K562 (cell line): ENCODE results near the gene ITGAL. TPM values are rescaled to one million over a fixed set of nuclear protein-coding genes. Genes with fewer than 3 reads are reported as not detected.
A peak's percentile ranks its signal among the peaks of the same experiment; 100 is the strongest.

Source experiments
- CSDE1 ChIP-seq, 2 experiments: fragments of 450-650 bp; IDR thresholded peaks; 2 replicates each; pipeline ENCODE4 v1.6.1; 2016; ENCODE audit warnings: mild to moderate bottlenecking in 1 of 2
- DPF2 ChIP-seq: fragments of 450-650 bp; IDR thresholded peaks from 2 replicates; pipeline ENCODE4 v1.6.1; 2016
- EP300 ChIP-seq: IDR thresholded peaks from 2 replicates; pipeline ENCODE4 v1.6.1; 2012; ENCODE audit warnings: low read length, improper control_type of control experiment
- EWSR1 ChIP-seq: fragments of 450-650 bp; IDR thresholded peaks from 2 replicates; pipeline ENCODE4 v1.6.1; 2018; ENCODE audit warnings: borderline replicate concordance, mild to moderate bottlenecking, low read depth, moderate library complexity; ENCODE audit not compliant: partially characterized antibody
- FOXK2 ChIP-seq, 2 experiments: fragments of 450-650 bp; IDR thresholded peaks in 1 of 2; conservative IDR thresholded peaks in 1 of 2; 2 replicates each; pipeline ENCODE4 v1.6.1; 2016; ENCODE audit warnings: low read depth in 2 of 2, mild to moderate bottlenecking in 1 of 2
- HMG20A ChIP-seq: fragments of 450-650 bp; formaldehyde crosslinking; conservative IDR thresholded peaks from 2 replicates; pipeline ENCODE4 v1.4.0; 2020; ENCODE audit warnings: mild to moderate bottlenecking, mixed read lengths
- KDM2B ChIP-seq: fragments of 250-450 bp; sonication (Bioruptor Pico); IDR thresholded peaks from 2 replicates; pipeline ENCODE4 v1.8.0; 2021; ENCODE audit warnings: mild to moderate bottlenecking, moderate library complexity
- MTA1 ChIP-seq: fragments of 450-650 bp; IDR thresholded peaks from 2 replicates; pipeline ENCODE4 v1.6.1; 2017; ENCODE audit warnings: borderline replicate concordance
- POLR2AphosphoS5 ChIP-seq: IDR thresholded peaks from 2 replicates; pipeline ENCODE4 v1.6.1; 2011; ENCODE audit warnings: mild to moderate bottlenecking, low read depth, low read length, moderate library complexity; ENCODE audit not compliant: control insufficient read depth, insufficient read depth
- POLR3A ChIP-seq: IDR thresholded peaks from 2 replicates; pipeline ENCODE4 v1.6.1; 2011; ENCODE audit warnings: borderline replicate concordance, mild to moderate bottlenecking, moderate library complexity; ENCODE audit not compliant: insufficient read length, insufficient read depth; ENCODE audit errors: extremely low read depth
- RFX7 ChIP-seq: fragments of 250-450 bp; sonication (Bioruptor Pico); IDR thresholded peaks from 2 replicates; pipeline ENCODE4 v1.5.1; 2021; ENCODE audit warnings: mild to moderate bottlenecking
- SIN3A ChIP-seq, 2 experiments: fragments of 150-350 bp in 1 of 2; IDR thresholded peaks; 2 replicates each; pipeline ENCODE4 v1.6.1; 2011 to 2016; ENCODE audit warnings: borderline replicate concordance in 2 of 2, low read depth in 2 of 2, low read length in 2 of 2, mild to moderate bottlenecking in 2 of 2, moderate library complexity in 2 of 2; ENCODE audit not compliant: control insufficient read depth in 1 of 2
- SPI1 ChIP-seq: IDR thresholded peaks from 2 replicates; pipeline ENCODE4 v1.6.1; 2011; ENCODE audit warnings: low read depth, low read length, control low read depth, borderline replicate concordance
- STAT5A ChIP-seq: IDR thresholded peaks from 2 replicates; pipeline ENCODE4 v1.6.1; 2012; ENCODE audit warnings: low read length, inconsistent platforms, borderline replicate concordance
- TBL1XR1 ChIP-seq, 2 experiments: IDR thresholded peaks; 2 replicates each; pipeline ENCODE4 v1.6.1; 2012; ENCODE audit warnings: improper control_type of control experiment in 2 of 2, low read length in 2 of 2, mild to moderate bottlenecking in 1 of 2
- ZNF124 ChIP-seq: sonication (generic); formaldehyde crosslinking; IDR thresholded peaks from 2 replicates; pipeline ENCODE4 v1.8.1; 2022; ENCODE audit warnings: missing genetic modification reagents
- ZNF224 ChIP-seq: sonication (generic); formaldehyde crosslinking; IDR thresholded peaks from 2 replicates; pipeline ENCODE4 v1.8.0; 2022; ENCODE audit warnings: mild to moderate bottlenecking, missing genetic modification reagents
- ZNF77 ChIP-seq: fragments of 250-450 bp; sonication (Bioruptor Pico); IDR thresholded peaks from 2 replicates; pipeline ENCODE4 v1.5.0; 2020
- polyA plus RNA-seq, 8 experiments: library from polyadenylated mRNA; depleted of rRNA in 4 of 8; stranded (reverse) in 5 of 8; unstranded in 3 of 8; fragments of >200 nt; fragmentation: Nextera tagmentation in 2 of 8; fragmentation: Illumina TruSeq in 1 of 8; extraction: Ambion mirVana in 2 of 8; extraction: Trizol in 1 of 8; gene quantifications; 2 replicates each; pipeline versions ENCODE4 v1.2.1 to v1.2.3, GENCODE V29; 2011 to 2014; ENCODE audit warnings: inconsistent platforms in 1 of 8, missing spikeins in 1 of 8
- total RNA-seq, 7 experiments: library from RNA; depleted of rRNA in 6 of 7; stranded (reverse); fragments of >200 nt in 6 of 7; fragmentation: Illumina TruSeq in 2 of 7; extraction: Trizol in 2 of 7; gene quantifications; 2 replicates each; pipeline versions ENCODE4 v1.2.1 to v1.2.3, GENCODE V29; 2011 to 2021; ENCODE audit warnings: low replicate concordance in 1 of 7
- TF ChIP-seq, protein P1 (sequence below): sonication (generic); formaldehyde crosslinking; IDR thresholded peaks from 2 replicates; pipeline ENCODE4 v1.8.1; 2022; ENCODE audit warnings: missing genetic modification reagents
- TF ChIP-seq, protein P2 (sequence below): IDR thresholded peaks from 2 replicates; pipeline ENCODE4 v1.6.1; 2011; ENCODE audit warnings: borderline replicate concordance, low read depth, mild to moderate bottlenecking, moderate library complexity, low read length; ENCODE audit not compliant: insufficient read depth, poor library complexity, severe bottlenecking
- TF ChIP-seq, protein P3 (sequence below): fragments of 450-650 bp; IDR thresholded peaks from 2 replicates; pipeline ENCODE4 v1.6.1; 2018; ENCODE audit not compliant: partially characterized antibody

The ITGAL gene
- total and polyA plus RNA-seq, 9 of the 15 experiments (the other 6 are each of a cell fraction or from before 2014, with no cell fraction given) = 0.01 to 0.53 TPM; not detected in 7

DNA sequence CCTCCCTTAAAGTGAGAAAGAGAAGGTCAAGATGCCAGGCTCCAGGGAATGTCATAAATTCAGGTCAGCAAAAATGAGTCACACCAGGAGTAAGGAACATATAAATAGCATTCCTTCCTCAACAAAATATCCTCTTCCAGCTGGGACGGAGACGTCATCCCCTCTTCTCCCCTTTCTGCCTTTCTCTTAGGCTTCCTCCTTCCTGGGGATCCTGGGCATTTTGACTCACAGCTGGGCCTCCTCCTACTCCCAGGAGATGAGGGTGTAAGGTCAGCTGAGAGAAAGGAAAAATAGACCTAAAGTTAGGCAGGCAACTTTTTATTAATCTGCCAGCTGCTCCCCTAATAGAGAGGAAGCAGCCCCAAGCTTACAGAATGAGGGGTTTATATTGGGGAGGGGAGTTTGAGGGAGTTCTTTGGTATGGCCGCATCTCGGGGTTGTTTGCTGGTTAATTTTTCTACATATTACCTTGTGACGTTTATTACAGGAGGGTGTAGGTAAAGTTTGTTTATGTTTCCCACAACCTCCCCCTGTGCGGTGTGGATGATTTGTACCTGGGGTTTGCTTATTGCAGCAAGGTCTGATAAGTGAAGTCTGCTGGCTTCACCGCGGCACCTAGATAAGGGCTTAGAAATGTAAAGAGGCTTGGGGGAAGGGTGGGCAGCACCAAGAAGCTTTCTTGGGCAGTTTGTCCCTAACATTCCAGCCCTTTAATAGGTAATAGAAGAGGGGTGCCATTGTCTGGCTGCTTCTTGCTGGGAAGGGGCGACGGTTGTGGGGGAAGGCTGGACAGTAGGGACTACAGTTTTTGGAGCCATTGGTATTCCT lies 69.2 kb downstream of the ITGAL start (continued):
- TF ChIP-seq, protein P1, sequence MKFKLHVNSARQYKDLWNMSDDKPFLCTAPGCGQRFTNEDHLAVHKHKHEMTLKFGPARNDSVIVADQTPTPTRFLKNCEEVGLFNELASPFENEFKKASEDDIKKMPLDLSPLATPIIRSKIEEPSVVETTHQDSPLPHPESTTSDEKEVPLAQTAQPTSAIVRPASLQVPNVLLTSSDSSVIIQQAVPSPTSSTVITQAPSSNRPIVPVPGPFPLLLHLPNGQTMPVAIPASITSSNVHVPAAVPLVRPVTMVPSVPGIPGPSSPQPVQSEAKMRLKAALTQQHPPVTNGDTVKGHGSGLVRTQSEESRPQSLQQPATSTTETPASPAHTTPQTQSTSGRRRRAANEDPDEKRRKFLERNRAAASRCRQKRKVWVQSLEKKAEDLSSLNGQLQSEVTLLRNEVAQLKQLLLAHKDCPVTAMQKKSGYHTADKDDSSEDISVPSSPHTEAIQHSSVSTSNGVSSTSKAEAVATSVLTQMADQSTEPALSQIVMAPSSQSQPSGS (CRISPR knock-in tag) = no peak
- TF ChIP-seq, protein P2, sequence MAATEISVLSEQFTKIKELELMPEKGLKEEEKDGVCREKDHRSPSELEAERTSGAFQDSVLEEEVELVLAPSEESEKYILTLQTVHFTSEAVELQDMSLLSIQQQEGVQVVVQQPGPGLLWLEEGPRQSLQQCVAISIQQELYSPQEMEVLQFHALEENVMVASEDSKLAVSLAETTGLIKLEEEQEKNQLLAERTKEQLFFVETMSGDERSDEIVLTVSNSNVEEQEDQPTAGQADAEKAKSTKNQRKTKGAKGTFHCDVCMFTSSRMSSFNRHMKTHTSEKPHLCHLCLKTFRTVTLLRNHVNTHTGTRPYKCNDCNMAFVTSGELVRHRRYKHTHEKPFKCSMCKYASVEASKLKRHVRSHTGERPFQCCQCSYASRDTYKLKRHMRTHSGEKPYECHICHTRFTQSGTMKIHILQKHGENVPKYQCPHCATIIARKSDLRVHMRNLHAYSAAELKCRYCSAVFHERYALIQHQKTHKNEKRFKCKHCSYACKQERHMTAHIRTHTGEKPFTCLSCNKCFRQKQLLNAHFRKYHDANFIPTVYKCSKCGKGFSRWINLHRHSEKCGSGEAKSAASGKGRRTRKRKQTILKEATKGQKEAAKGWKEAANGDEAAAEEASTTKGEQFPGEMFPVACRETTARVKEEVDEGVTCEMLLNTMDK = no peak
- no peak for TF ChIP-seq CSDE1 (IDR thresholded peaks at IDR 0.05)
- peak; percentile 62 for TF ChIP-seq DPF2
- TF ChIP-seq RFX7 = no peak
- peak; percentile 48; the same call in 1 of the 2 replicates for TF ChIP-seq POLR2AphosphoS5
- no peak for TF ChIP-seq HMG20A (CRISPR knock-in tag)
- TF ChIP-seq KDM2B (CRISPR knock-in tag) = no peak
- TF ChIP-seq TBL1XR1 (IDR thresholded peaks at IDR 0.05; ENCODE audit: low read length in 2 of 2) = peak in 1 of 2 experiments; percentile 49; a peak in 1 of 4 replicates
- TF ChIP-seq EP300 = peak; percentile 51; the same call in 1 of the 2 replicates
- no peak for TF ChIP-seq ZNF224 (CRISPR knock-in tag)
- no peak for TF ChIP-seq STAT5A
- TF ChIP-seq SIN3A (IDR thresholded peaks at IDR 0.05; ENCODE audit: borderline replicate concordance in 2 of 2, control insufficient read depth in 1 of 2, low read depth in 2 of 2, low read length in 2 of 2) = no peak
- TF ChIP-seq EWSR1 = no peak
- no peak for TF ChIP-seq MTA1
- no peak for TF ChIP-seq POLR3A
- TF ChIP-seq, protein P3, sequence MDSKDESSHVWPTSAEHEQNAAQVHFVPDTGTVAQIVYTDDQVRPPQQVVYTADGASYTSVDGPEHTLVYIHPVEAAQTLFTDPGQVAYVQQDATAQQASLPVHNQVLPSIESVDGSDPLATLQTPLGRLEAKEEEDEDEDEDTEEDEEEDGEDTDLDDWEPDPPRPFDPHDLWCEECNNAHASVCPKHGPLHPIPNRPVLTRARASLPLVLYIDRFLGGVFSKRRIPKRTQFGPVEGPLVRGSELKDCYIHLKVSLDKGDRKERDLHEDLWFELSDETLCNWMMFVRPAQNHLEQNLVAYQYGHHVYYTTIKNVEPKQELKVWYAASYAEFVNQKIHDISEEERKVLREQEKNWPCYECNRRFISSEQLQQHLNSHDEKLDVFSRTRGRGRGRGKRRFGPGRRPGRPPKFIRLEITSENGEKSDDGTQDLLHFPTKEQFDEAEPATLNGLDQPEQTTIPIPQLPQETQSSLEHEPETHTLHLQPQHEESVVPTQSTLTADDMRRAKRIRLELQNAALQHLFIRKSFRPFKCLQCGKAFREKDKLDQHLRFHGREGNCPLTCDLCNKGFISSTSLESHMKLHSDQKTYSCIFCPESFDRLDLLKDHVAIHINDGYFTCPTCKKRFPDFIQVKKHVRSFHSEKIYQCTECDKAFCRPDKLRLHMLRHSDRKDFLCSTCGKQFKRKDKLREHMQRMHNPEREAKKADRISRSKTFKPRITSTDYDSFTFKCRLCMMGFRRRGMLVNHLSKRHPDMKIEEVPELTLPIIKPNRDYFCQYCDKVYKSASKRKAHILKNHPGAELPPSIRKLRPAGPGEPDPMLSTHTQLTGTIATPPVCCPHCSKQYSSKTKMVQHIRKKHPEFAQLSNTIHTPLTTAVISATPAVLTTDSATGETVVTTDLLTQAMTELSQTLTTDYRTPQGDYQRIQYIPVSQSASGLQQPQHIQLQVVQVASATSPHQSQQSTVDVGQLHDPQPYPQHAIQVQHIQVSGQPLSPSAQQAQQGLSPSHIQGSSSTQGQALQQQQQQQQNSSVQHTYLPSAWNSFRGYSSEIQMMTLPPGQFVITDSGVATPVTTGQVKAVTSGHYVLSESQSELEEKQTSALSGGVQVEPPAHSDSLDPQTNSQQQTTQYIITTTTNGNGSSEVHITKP = peak; percentile 11
- TF ChIP-seq FOXK2 (conservative IDR thresholded peaks at IDR 0.05 in 1 of 2, IDR thresholded peaks at IDR 0.05 in 1 of 2; ENCODE audit: low read depth in 2 of 2) = peak in 1 of 2 experiments; percentile 16; a peak in 1 of 4 replicates
- no peak for TF ChIP-seq SPI1
- TF ChIP-seq ZNF124 (CRISPR knock-in tag) = no peak
- no peak for TF ChIP-seq ZNF77
